ENCODE data around the gene ST7.

The ST7 gene

GRCh38 chr7:117165656-117166055, 212.4 kb downstream of the ST7 start:
- DNase-seq: peak; percentile 39

- no peak for DNase-seq
These were observed 216.6 kb downstream of the ST7 start for GRCh38 chr7:117169907-117170306.

- DNase-seq: no peak
These were observed 217.8 kb downstream of the ST7 start for GRCh38 chr7:117171106-117171505.

- no peak for DNase-seq
These were observed 219.0 kb downstream of the ST7 start for GRCh38 chr7:117172283-117172682.

DNA sequence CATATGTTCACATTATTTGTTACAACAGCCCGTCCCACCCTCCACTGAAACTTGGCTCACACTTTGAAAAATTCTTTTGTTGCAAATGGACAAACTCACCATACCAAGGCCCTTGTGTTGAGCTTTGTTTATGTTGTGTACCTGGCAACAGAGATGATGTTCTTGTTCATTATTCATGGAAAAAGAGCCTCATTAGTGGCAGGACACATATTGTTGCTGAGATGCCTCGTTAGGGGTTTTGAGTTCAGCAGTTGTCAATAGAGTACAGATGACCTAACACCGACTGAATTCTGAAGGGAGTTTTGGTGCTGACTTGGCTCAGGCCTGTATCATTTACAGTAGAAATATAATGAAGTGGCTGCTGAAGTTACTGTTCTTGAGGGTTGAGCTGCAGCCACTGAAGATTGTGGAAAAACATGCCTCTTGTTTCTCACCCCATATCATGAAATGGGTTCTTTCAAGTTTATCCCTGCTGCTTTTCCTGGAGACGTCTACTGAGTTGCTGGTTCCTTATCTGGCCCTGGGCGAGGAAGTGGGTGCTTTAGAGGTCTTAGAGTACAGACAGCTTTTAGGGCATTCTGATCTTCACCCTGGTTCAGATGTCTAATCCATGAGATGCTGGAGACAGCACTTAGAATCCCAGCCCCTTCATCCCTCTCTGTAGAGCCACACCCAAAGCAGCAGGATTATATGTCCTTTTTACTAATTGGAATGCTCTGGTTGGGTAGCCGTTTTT, 219.9 kb downstream of the ST7 start:
- DNase-seq: no peak

GRCh38 chr7:117176206-117176605, 222.9 kb downstream of the ST7 start:
- DNase-seq: no peak

GRCh38 chr7:117178600-117178999, 225.3 kb downstream of the ST7 start:
- DNase-seq: no peak

DNA sequence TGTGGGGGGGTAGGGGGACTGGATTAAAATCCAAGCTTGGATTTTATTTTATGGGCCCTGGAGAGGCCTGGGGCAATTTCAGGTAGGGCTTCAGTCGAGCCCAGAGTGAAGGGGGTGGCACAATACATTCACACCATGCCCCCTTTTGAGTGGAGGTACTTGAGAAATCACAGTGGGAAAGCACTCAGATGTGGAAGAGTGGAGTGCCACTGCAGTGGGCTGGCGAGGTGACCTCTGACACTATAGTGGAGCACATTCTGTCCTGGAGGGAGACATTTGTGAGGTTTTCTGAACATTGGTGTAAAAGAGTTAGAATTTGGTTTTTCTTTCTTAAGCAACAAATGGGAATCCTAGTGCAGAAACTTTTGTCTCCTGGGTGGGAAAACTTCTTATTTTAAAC, 226.4 kb downstream of the ST7 start:
- DNase-seq: no peak

DNA sequence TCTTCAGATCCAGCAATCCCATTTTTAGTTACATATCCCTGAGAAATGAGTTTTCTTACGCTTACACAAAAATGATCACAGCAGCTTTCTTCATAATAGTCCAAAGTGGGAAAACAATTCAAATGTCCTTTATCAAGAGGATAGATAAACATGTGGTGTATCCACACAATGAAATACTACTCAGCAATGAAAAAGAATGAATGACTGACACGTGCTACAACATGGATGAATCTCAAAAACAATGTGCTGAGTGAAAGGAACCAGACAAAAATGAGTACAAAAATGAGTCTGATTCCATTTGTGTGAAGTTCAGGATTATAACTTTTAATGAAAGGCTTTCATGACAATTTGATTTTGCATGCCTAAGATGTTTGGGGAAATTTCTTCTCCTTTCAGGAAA, 230.4 kb downstream of the ST7 start:
- no peak for DNase-seq

DNA sequence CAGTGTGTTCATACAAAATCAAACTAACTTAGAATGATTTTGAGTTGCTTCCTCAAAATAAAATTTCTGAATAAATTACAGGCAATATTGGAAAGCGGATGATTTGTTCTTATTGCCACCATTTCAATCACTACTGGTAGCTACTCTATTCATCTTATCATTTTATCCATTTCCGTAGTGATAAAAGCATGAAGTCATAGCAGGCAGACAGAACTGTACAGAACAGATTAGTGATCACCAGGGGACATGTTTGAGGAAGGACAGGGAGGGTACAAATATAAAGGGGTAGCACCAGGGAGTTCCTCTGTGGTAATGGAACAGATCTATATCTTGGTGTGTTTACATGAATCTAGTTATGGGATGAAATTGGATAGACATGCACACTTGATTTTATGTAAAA, 231.1 kb downstream of the ST7 start:
- DNase-seq: no peak

GRCh38 chr7:117185124-117185523, 231.8 kb downstream of the ST7 start:
- no peak for DNase-seq

DNA sequence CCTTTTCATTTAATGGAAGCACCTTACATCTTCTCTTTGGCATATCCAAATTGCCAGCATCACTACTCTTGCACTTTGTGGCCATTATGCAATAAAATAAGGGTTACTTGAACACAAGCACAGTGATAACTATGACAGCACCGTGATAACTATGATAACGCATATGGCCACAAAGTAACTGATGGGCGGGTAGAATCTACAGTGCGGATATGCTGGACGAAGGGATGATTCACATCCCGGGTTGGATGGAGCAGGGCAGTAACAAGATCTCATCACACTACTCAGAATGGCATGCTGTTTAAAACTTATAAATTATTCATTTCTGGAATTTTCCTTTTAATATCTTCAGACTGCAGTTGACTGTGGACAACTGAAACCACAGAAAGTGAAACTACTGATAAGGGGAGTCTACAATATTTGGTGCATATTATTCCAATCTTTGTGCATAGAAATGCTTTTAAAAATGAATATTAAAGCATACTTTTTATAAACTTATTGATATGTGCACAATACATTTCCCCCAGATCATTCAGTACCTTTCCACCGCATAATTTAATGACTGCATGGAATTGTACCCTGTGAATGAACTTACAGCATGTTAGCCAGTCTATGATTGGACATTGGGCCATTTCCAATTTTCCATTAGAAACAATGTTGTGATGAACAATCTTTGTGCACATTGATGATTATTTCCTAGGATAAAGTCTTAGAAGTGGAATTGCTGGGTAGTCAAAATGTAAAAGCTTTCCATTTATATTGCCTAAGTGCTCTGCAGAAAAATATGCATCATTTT, 233.1 kb downstream of the ST7 start:
- no peak for DNase-seq

- no peak for DNase-seq
These were observed 235.1 kb downstream of the ST7 start for GRCh38 chr7:117188376-117188775.

GRCh38 chr7:117188949-117189592, 235.8 kb downstream of the ST7 start:
- DNase-seq: no peak

GRCh38 chr7:117190104-117190503, 236.8 kb downstream of the ST7 start:
- DNase-seq: no peak

GRCh38 chr7:117190746-117191435, 237.6 kb downstream of the ST7 start:
- DNase-seq: no peak

DNA sequence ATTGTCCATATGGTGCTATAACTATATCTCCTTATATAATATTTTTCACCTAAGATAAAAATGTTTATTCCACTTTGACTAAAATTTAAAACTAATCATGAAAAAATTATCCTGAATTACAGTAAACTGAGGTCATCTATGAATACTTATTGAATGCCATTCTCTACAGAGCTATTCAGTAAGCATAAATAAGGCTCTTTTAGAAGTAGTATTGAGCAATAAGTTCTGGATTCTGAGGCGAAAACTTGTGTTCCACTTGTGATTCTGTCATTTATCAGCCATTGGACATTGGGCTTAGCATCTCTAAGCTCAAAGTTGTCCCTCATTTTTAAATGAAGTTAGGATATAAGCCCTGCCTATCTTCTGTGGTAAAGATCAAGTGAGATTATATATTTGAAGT, 238.8 kb downstream of the ST7 start:
- no peak for DNase-seq

- no peak for DNase-seq
These were observed 240.3 kb downstream of the ST7 start for GRCh38 chr7:117193564-117193963.

DNA sequence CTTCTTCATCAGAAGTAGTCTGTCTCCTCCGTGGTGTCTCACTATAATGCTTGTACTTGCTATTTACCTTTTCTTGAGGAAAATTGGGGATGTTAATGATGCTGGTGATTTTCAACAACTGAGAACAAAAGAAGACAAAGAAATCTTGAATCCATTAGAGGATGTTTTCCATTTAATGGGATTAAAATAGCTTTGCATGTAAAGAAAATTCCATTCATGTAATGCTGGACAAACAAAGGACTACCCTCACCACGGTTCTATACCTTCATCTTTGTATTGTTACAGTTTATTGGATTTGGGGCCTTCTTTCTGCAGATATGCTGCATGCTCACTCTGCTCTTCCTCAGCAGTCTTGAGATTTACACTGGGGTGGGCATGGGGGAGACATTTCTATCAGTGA, 241.1 kb downstream of the ST7 start:
- DNase-seq: no peak

DNA sequence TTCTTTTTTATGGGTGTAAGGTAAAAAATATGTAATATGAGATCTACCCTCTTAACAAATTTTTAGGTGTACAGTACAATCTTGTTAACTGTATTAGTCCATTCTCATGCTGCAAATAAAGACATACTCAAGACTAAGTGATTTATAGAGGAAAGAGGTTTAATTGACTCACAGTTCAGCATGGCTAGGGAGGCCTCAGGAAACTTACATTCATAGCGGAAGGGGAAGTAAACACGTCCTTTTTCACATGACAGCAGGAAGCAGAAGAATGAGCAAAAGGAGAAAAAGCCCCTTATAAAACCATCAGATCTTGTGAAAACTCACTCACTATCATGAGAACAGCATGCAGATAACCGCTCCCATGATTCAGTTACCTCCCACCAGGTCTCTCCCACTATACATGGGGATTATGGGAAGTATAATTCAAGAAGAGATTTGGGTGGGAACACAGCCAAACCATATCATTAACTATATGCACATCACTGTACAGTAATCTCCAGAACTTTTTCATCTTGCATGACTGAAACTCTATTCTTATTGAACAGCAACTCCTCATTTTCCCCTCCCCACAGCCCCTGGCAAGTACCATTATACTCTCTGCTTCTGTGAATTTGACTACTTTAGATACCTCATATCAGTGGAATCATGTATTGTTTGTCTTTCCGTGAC, 242.2 kb downstream of the ST7 start:
- peak; percentile 13 for DNase-seq

- DNase-seq: no peak
These were observed 246.8 kb downstream of the ST7 start for GRCh38 chr7:117200132-117200531.

GRCh38 chr7:117200786-117201458, 247.6 kb downstream of the ST7 start:
- DNase-seq: no peak

Measured in inflammatory macrophage treated with lipopolysaccharide for 4 hours (primary cell).